ENCODE results near the gene SLX9. TPM values are rescaled to one million over a fixed set of nuclear protein-coding genes. Genes with fewer than 3 reads are reported as not detected.
A peak's percentile ranks its signal among the peaks of the same experiment; 100 is the strongest.
"Not testable (repeated sequence)": the region's sequence is repeated elsewhere in the genome, so short reads cannot be mapped to it uniquely, and the experiment has no call there.

SLX9 gene
- total RNA-seq, 1 experiment from 2014 or later, result 21.7 TPM

DNA sequence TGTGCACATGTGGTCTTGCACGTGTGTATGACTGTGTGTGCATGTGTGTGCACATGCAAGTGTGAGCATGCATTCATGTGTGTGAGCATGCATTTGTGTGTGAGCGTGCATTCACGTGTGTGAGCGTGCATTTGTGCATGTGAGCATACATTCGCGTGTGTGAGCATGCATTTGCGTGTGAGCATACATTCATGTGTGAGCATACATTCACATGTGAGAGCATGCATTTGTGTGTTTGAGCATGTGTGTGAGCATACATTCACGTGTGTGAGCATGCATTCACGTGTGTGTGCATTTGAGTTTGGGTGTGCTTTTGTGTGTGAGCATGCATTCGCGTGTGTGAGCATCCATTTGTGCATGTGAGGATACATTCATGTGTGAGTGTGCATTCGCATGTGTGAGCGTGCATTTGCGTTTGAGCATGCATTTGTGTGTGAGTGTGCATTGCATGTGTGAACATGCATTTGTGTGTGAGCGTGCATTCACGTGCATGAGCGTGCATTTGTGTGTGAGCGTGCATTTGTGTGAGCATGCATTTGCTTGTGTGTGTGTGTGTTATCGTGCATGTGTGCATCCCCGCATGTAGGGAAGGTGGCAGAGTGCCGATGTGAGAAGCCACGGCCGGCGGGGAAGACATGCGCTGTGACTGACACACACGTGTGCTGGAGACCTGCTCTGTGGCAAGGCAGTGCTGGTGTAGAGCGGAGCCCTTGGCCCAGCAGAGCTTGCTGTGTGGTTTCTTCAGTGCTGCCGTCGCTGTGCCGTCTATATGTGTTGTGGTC is 37.4 kb upstream of the SLX9 start:
- DNase-seq (ENCODE audit: low spot score), result no peak

DNA sequence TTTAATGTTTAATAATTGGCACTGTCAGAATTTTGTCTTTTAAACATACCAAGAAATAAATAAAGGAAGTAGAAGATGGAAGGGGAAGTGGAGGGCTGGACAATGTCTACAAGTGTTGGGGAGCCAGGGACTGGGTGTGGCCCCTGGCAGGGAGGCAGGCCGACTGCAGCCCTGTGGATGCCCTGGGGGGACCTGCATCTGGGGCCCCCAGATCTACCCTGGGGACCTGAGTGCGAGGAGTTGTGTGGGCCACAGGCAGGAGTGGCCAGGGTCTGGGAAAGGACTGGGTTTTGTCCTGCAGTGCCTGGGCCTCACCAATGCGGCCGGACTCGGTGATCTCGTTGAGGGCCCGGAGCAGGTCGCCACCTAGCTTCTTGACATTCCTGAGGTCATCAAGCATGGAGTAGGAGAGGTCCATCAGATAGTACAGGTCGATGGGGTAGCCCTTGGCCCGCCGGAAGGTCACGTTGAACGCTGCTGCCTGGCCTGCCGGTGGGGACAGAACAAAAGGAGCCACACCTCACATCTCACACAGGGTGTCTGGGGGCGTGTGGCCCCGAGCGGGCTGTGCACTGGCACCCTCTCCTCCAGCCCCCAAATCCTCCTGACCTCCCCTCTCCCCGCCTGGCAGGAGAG is 36.7 kb upstream of the SLX9 start:
- no peak for DNase-seq (ENCODE audit: low spot score)

DNA sequence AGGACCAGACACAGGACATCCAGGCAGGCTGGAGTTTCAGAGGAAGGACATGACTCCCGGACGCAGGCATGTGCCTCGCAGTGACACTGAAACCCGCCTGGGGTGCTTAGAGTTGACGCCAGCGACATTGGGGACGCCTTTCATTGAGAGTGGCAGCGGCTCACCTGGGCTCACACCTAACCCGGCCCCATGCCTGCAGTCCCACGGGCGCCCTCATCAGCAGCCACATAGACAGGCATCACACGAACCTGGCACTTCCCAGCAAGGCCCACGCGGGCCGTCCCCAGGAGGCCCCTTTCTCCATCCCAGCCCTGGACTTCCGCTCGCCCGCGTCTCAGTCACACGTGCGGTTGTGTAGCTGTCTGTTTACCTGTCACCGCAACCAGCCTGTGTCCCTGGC is 36.1 kb upstream of the SLX9 start:
- DNase-seq (ENCODE audit: low spot score), result no peak

DNA sequence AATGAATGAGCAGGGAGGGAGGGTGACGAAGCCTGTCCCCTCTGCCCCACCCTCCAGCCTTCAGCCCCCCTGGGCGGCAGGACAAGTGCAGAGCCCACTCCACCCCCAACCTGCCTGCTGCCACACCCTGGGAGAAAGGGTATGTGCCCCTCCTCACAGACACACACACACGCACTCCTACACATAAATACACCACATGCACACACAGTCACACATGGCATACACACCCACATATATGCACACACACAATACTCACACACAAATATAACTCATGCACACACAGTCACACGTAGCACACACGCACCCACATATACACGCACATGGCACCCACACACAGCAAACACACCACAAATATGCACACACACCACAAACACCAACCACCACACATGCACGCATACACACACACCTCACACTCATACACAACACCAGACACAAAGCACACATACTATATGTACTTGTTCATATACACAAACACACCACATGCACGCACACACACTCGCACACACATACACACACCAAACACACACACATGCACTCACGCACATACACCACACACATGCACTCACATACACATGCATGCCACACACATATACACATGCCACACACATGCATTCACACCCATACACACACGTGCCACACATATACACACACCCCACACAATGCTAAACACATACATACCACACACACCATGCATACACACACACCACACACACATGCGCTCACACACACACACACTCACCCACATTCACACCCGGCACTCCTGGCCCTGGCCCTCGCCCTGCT is 35.5 kb upstream of the SLX9 start:
- no peak for DNase-seq (ENCODE audit: low spot score)

DNA sequence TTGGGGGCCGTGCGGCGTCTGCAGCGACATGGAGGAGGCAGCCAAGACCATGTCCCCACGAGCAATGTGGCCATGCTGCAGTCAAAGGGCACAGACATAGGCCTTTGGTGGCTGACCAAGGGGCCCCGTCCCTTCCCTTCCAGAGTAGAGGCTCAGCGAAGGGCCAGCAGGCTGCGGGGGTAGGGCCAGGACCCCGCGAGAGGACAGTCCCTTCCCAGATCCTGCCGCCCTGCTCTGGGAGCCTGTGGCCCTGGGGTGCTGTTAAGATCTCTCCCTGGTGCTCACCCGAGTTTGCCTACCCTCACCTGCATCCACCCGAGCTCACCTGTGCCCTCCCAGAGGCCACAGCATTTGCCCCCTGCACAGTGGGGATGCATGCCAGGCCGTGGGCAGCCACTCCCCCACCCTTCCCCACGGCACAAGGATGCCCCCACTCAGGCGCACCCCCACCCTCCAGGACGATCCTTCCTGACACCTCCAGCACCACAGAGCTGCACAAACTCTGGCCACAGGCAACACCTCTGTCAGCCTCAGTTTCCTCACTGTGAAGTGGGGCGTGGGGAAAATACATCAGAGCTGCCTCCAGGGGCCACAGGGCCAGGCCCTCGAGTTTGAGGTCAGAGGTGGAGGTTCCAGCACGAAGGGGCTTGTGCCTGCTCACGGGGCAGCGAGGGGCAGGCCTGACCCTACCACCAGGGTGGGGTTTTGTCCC is 34.7 kb upstream of the SLX9 start:
- DNase-seq (ENCODE audit: low spot score), result no peak

DNA sequence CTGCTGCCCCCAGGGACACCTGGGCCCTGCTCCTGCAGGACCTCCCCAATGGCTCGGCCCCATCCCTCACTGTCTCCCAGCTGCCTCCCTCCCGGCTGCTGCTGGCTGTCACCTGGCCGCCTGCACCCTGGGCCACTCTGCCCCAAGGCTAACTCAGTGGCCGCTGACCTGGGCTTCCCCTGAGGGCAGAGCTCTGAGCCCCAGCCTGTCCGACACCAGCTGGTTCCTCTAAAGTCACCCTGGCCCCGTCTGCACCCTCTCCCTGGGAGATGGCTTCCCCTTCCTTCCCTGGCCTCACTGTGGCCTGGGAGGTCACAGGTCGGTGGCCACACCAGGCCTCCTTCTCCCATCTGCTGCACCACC is 34.1 kb upstream of the SLX9 start:
- no peak for DNase-seq (ENCODE audit: low spot score)

DNA sequence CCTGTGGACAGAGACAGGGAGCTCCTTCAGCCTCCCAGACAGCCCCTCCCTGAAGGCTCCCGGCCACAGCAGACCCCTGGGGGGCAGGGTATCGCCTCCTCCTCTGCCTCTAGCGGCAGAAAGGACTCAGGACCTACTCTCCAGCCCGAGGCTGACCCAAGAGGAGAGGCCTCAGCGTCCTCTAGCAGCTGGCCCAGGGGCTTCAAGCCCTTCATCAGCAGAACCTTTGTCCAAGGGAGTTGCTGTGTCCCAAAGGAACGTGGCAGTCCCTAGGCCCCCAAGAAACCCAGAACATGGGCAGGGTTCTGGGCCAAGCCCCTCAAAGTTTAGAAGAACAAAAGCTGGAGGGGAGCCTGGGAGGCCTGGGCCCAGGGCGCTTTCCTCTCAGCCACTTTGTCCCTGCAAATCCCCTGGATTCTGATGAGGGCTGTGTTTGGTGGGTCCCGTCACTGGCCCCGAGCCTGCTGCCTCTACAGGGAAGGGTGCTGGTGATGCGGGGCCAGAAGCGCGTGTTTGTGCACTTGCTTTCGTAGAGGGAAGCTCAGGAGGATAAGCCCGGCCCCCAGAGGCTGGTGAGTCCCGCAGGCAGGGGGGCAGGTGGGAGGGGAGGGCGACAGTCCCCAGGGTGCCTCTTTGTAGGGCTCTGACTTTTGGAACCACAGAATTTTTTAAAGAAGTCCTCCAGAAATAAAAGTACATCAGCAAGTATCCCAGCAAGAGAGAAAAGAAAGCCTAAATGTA is 32.4 kb upstream of the SLX9 start:
- no peak for DNase-seq (ENCODE audit: low spot score)

DNA sequence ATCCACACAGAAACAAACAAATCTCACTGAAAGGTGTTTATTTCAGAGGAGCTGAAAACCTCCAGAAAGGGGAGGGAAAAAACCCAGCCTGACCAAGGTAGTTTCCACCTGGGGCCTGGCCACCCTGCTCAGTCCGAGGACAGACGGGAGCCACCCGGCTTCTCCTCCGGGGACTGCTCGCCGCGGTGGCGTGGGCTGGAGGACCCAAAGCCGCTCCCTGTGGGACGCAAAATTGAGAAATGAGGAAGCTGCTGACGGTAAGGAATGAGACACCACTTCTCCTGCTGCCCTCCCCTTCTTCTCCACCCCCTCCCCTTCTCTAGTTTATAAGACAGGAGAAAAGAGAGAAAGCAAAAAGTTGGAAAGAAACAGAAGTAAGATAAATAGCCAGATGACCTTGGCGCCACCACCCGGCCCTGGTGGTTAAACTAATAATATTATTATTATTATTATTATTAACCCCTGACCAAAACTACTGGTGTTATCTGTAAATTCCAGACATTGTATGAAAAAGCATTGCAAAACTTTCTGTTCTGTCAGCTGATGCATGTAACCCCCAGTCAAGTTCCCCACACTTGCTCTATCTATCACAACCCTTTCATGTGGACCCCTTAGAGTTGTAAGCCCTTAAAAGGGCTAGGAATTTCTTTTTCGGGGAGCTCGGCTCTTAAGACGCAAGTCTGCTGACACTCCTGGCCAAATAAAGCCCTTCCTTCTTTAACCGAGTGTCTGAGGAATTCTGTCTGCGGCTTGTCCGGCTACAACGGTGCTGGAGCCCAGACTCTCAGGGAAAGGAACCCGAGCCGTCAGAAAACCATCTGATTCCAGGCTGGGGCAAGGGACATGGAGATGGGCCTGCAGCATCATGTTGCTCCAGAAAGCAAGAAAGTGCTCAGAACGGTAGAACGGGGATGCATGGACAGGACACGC is 31.6 kb upstream of the SLX9 start:
- no peak for DNase-seq (ENCODE audit: low spot score)

DNA sequence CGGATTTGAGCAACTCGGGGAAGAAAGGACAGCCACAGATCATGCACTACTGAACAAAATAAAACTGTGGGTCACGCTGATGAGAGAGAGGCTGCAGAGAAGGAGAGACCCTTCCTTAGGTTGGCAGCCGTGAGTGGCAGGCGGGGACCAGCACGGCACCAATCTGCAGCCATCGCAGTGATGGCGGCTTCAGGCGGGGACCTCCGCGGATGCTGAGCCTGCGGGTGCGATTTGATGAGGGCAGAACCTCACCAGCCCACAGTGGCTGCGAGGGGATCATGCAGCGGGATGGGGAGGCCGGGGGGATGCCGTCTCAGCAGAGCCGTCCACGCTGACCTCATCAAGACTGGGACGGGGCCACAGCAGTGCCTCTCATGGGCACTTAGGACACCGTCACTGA is 30.9 kb upstream of the SLX9 start:
- no peak for DNase-seq (ENCODE audit: low spot score)

DNA sequence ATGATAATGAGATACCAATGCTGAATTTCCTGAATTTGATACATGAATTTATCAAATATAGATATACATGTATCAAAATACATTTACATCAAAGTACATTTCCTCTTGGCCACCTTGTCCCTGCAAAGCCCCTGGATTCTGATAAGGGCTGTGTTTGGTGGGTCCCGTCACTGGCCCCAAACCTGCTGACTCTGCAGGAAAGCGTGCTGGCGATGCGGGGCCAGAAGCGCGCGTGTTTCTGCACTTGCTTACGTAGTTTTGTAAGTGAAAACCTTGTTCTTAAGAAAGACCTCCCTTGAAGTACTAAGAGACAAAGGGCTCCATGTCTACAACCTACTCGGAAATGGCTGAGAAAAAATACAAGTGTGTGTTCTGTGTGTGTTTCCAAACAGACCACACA is 30.1 kb upstream of the SLX9 start:
- DNase-seq (ENCODE audit: low spot score), result no peak

DNA sequence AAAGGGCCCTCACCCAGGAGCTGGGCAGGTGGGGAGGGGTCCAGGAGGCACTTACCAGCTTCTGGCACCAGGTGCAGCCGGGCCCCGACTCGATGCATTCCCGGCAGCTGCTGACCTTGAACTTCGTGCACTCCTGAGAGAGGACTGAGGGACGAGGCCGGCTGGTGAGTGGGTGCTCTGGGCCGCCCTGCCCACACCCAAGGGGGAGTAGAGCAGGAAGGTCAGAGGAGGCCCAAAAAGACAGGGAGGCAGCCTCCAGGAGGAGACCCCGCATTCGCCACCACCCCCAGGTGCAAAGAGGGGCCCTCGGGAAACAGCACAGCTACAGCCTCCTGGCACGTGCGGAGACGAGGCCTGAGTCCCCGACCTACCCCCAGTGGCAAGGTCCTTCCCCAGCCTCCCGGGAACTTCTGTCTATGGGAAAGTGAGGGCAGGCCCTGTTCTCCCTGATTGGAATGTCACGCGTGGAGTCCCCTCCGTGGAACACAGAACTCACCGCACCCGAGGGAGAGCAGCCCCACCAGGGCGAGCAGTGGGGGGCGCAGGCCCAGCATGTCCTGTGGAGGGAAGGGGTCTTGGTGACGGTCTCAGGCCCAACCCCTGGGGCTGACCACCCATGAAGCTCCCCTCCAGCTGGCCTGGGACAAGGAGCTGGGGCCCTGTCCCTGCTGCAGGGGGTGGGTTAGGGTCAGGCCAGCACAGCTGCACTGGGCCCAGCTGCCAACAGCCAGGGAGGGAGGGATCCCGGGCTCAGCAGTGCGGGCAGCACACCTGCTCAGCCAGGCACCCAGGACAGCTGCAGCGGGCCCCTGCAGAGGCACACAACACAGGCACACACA is 29.4 kb upstream of the SLX9 start:
- no peak for DNase-seq (ENCODE audit: low spot score)

DNA sequence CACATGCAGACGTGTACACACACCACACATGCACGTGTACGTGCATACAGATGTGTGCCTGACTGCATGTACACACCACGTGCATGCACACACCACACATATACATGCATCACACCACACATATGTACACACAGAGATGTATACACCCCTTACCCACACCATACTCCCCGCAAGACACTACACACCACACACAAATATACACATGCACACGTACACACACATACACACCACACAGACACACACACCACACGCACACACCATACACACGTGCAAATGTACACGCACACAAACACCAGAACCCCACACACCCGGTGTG is 28.8 kb upstream of the SLX9 start:
- DNase-seq (ENCODE audit: low spot score), result no peak

DNA sequence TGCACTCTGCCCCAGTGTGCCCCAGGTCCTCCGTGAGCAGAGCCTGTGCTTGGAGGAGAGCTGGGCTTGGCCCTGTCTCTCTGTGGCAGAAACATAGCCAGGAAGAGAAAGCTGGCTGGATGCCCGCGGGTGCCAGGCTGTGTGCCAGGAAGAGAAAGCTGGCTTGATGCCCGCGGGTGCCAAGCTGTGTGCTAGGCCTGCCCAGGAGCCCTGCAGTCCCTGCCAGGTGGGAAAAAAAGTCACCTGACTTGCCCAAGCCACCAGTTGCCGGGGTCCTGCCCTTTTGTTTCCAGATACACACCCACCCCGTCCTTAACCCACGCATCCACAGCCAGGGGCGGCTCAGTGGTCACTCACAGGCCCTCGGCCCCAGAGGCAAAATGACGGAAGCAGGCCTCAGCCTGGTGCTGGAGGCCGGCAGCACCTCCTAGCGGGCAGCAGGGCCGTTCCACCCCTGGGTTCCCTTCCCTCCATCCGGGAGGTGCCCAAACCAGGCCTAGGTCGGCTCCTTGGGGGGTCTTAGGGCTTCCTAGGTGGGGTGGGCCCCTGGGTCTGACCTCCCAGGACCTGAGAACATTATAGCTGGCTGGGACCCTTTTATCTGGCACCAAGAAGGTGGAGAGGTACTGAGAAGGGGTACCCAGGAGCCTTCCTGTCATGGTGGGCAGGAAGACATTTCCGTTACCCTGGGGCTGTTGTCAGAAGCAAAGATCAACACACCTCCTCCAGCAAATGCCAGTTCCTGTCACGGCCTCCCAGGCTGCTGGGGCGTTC is 28.3 kb upstream of the SLX9 start:
- peak; percentile 64 for DNase-seq (ENCODE audit: low spot score)

DNA sequence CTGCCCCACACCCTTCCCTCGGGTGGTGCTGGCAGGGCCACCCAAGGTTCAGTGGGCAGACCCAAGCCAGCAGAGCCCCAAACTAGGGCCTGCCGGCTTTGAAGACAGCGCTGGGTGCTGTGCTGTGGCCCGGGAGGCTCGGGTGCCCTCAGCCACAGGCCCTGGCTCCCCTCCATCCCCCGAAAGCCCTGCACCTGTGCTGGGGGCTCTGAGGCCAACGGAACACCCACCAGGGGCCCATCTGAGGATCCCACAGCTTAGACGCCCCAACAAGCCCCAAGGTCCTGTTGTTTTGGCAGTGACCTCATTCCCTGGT is 27.7 kb upstream of the SLX9 start:
- DNase-seq (ENCODE audit: low spot score), result no peak

DNA sequence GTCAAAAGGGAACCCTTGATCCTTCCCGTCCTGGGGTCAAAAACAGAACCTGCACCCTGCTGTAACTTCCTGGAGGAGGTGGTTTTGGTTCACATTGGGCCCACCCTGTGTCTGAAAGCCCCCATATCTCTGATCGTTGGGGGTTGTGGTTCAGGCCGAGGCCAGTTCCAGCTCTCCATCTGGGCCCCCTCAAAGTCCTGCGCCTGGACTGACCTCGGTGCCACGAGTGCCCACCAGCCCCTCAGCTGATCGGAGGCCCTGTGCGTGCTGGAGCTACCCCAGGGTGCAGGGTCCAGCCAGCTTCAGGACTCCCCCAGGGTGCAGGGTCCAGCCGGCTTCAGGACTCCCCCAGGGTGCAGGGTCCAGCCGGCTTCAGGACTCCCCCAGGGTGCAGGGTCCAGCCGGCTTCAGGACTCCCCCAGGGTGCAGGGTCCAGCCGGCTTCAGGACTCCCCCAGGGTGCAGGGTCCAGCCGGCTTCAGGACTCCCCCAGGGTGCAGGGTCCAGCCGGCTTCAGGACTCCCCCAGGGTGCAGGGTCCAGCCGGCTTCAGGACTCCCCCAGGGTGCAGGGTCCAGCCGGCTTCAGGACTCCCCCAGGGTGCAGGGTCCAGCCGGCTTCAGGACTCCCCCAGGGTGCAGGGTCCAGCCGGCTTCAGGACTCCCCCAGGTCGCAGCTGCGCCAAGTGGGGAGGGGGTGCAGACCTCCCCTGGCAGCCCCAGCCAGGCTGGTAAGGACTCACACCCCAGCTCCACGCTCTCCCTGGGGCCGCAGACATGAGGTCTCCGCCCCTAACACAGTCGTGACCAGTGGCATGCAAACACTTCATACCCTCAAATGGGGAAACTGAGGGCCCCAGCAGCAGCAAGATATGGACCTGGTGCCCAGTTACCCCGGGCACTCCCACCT is 27.1 kb upstream of the SLX9 start:
- not testable (repeated sequence) for DNase-seq (ENCODE audit: low spot score)

DNA sequence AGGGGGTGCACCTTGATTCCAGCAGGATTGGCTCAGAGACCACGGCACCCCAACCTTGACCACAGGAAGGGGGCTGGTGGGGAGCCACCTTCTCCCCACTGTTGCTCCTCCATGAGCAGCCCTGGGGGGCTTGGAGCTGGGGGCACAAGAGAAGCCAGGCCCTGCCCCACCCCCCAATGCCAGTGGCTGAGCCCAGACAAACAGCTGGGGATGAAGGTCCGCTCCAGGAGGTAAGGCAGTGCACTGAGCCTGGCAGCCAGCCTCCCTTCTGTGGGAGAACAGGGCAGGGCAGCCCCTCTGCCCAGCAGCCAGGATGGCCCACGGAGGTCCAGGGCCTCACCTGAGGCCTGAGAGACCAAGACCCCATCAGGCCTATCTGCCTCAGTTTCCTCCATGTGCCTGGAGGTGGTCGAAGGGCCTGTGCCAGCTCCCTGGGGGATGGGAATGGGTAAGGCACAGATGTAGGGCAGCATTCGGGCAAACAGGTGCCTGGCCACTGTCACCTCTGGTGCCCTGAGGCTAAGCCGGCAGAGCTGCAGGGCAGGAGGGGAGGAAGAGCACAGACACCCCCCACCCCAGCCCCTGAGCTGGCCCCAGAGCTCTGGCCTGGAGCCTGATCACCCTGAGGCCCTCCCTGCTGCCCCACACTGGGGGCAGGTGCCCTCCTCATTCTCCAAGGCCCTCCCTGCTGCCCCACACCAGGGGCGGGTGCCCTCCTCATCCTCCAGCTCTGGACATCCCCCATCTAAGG is 26.2 kb upstream of the SLX9 start:
- no peak for DNase-seq (ENCODE audit: low spot score)

DNA sequence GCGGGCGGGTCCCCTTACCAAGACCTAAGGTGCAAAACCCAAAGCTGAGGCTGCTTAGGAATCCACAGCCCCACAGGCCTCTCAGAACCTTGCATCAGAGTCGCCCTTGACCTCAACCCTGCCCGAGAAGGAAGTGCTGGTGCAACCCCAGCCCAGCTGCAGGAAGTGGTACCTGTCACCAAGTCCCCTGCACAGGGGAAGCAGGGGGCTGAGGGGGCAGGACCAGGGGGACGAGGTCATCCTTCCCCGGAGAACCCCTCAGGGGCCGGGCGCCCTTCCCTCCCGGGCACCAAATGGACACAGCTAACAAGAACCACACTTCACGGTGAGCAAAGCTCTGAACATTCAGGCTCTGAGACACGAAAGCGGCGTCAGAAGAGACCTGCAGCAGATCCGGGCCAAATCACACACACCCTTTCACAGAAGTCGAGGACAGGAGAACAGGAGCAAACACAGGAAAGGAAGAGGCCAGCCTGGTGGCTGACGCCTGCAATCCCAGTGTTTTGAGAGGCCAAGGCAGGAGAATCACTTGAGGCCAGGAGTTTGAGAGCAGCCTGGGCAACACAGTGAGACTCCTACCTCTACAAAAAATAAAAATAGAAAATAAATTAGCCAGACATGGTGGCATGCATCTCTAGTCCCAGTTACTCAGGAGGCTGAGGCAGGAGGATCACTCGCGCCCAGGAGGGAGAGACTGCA is 25.5 kb upstream of the SLX9 start:
- no peak for DNase-seq (ENCODE audit: low spot score)

Data from H4 (cell line).